ENCODE measurements around the gene APBB1IP. TPM values are rescaled to one million over a fixed set of nuclear protein-coding genes. Genes with fewer than 3 reads are reported as not detected.
A peak's percentile ranks its signal among the peaks of the same experiment; 100 is the strongest.

APBB1IP gene
- total and polyA plus RNA-seq, 8 donors = 1.8 to 50.0 (median 2.4) TPM

DNA sequence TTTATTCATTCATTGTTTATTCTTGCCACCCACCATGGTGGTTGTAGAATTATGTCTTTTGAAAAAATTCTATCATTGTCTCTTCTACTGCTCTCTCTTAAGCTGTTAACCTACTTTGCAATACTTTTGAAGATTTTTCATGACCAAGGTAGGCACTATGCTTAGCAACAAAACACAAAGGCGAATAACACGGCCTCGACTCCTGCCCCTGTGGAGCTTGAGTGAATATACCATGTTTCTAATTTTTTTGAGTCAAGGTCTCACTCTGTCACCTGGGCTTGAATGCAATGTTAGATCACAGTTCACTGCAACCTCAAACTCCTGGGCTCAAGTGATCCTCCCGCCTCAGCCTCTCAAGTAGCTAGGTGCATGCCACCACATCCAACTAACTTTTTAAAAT lies 39.4 kb downstream of the APBB1IP start:
- intact Hi-C loops (cut with DNase I) = no loop called here
- TF ChIP-seq, protein P1, sequence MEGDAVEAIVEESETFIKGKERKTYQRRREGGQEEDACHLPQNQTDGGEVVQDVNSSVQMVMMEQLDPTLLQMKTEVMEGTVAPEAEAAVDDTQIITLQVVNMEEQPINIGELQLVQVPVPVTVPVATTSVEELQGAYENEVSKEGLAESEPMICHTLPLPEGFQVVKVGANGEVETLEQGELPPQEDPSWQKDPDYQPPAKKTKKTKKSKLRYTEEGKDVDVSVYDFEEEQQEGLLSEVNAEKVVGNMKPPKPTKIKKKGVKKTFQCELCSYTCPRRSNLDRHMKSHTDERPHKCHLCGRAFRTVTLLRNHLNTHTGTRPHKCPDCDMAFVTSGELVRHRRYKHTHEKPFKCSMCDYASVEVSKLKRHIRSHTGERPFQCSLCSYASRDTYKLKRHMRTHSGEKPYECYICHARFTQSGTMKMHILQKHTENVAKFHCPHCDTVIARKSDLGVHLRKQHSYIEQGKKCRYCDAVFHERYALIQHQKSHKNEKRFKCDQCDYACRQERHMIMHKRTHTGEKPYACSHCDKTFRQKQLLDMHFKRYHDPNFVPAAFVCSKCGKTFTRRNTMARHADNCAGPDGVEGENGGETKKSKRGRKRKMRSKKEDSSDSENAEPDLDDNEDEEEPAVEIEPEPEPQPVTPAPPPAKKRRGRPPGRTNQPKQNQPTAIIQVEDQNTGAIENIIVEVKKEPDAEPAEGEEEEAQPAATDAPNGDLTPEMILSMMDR (IDR thresholded peaks at IDR 0.05) = no peak
- DNase-seq (no peak), ATAC-seq (no peak)
- Histone ChIP-seq H3K4me1 (peaks cover 0 to 67% of the 10 kb centered on the region in 2 donors), H3K9me3 (no peaks in the 10 kb centered on the region), H3K36me3 (no peaks in the 10 kb centered on the region), H3K27me3 (no peaks in the 10 kb centered on the region), H3K27ac (no peak overlapping the region), H3K4me3 (no peak overlapping the region)

DNA sequence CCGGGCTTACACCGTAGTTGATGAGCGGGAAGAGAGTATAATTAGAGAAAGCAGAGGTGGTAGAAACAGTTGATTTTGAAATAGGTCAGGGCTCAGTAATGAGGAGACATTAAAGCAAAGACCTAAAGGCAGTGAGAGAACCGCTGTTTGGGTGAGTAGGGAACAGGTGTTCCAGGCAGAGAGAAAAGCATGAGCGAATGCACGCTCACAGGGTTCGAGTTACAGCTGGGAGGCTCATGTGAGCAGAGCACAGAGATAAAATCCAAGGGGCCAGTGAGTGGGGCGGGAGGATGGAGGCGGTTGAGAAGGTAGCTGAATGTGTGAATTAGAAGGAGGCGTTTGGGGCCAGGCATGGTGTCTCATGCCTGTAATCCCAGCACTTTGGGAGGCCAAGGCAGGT lies 39.9 kb downstream of the APBB1IP start:
- Histone ChIP-seq H3K4me3 (no peak overlapping the region), H3K27me3 (no peaks in the 10 kb centered on the region), H3K4me1 (peaks cover 0 to 67% of the 10 kb centered on the region in 2 donors), H3K27ac (no peak overlapping the region), H3K36me3 (no peaks in the 10 kb centered on the region), H3K9me3 (no peaks in the 10 kb centered on the region)
- no peak for DNase-seq
- TF ChIP-seq, protein P1 (IDR thresholded peaks at IDR 0.05) = no peak
- intact Hi-C loops (cut with DNase I) = no loop called here
- ATAC-seq = no peak

- TF ChIP-seq, protein P1 (IDR thresholded peaks at IDR 0.05) = no peak
- Histone ChIP-seq H3K4me1 (peaks cover 0 to 77% of the 10 kb centered on the region in 2 donors), H3K4me3 (no peak overlapping the region), H3K27me3 (no peaks in the 10 kb centered on the region), H3K9me3 (no peaks in the 10 kb centered on the region), H3K36me3 (no peaks in the 10 kb centered on the region), H3K27ac (peak overlapping the region in 1 of 2 donors; percentile 71)
- intact Hi-C loops (cut with DNase I) = no loop called here
- ATAC-seq (no peak), DNase-seq (no peak)
Observed at GRCh38 chr10:26479766-26480492, 41.8 kb downstream of the APBB1IP start.

DNA sequence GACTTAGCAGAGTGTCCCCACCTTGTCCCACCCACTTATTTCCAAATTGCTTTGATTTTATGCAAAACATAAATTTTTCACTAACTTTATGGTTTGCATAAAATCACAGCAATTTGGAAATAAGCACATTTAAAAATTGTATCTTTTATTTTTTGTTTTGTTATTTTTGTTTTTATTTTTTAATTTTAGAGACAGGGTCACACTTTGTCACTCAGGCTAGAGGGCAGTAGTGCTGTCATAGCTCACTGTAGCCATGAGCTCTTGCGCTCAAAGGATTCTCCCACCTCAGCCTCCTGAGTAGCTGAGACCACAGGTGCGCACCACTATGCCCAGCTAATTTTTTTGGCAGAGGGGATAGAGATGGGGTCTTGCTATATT lies 43.2 kb downstream of the APBB1IP start:
- no peak for DNase-seq
- intact Hi-C loops (cut with DNase I) = no loop called here
- Histone ChIP-seq H3K36me3 (no peaks in the 10 kb centered on the region), H3K27ac (peak overlapping the region in 1 of 2 donors; percentile 71), H3K27me3 (no peaks in the 10 kb centered on the region), H3K4me1 (peaks cover 0 to 83% of the 10 kb centered on the region in 2 donors), H3K9me3 (no peaks in the 10 kb centered on the region), H3K4me3 (no peak overlapping the region)
- TF ChIP-seq, protein P1 (IDR thresholded peaks at IDR 0.05) = no peak
- no peak for ATAC-seq

- TF ChIP-seq, protein P1 (IDR thresholded peaks at IDR 0.05) = no peak
- intact Hi-C loops (cut with DNase I) = no loop called here
- ATAC-seq = peak; percentile 32
- no peaks in the 10 kb centered on the region for H3K27me3 ChIP-seq
- peaks cover 0 to 90% of the 10 kb centered on the region in 2 donors for H3K4me1 ChIP-seq
- no peak for DNase-seq
- H3K27ac ChIP-seq = peak overlapping the region in 1 of 2 donors; percentile 71
- H3K4me3 ChIP-seq = no peak overlapping the region
- H3K9me3 ChIP-seq = no peaks in the 10 kb centered on the region
- H3K36me3 ChIP-seq = no peaks in the 10 kb centered on the region
Observed at GRCh38 chr10:26481914-26482550, 43.9 kb downstream of the APBB1IP start.

Measured in left lung (tissue), 10 donors.